ENCODE measurements around the gene SCAF11. TPM values are rescaled to one million over a fixed set of nuclear protein-coding genes. Genes with fewer than 3 reads are reported as not detected.

SCAF11 gene
- total and polyA plus RNA-seq, 10 of the 15 experiments (the other 5 are each of a cell fraction or from before 2014, with no cell fraction given): 42.0 to 153 (median 100) TPM

DNA sequence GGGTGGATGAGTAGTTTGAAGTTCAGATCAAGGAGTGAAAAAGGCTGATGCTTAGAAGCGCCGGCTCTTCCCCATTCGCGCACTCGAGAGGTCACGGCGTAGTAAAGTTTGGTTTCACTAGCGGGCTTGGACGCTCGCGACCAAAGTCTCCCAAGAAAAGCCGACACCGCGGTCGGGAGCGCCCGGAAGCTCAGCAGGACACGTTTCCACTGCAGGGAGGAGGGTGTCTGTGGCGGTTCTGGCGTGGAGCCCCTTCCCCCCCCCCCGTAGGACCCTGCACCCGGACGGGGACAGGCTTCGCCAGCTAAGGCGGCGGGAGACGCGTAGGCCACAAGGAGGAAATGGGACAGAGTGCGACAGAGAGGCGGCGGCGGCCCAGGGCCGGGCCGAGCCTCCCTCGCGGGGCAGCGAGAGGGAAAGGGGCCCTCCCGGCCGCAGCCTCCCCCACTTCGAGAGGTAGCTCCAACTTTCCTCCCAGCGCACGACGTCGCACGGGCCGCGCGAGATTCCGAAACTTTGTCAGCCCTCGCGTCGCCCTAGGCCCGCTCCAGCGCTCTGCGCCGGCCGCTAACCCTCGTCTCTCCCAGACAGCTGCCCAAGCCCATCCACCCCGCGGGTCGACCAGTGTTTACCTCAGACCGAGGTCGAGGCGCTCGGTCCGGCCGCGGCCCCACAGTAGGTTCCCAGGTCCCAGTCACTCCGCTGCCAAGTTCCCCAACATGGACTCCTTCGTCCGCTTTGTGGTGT, 480 bp downstream of the SCAF11 start:
- in situ Hi-C loops (cut with MboI): loop anchor here (10.0 kb wide), 2 partner anchors 225 to 395 kb away; no protein-coding TSS in a partner anchor
- Histone ChIP-seq H3K27ac (ENCODE audit: control insufficient read depth, insufficient read depth) (peak overlapping the region; percentile 99), H3K4me3 (peak overlapping the region; percentile 92), H3K4me2 (ENCODE audit: control insufficient read depth, insufficient read depth) (peak overlapping the region; percentile 65), H3K9me3 (replicated peaks; ENCODE audit: control insufficient read depth, insufficient read depth, low read length) (peaks cover 4% of the 10 kb centered on the region), H3K79me2 (ENCODE audit: control insufficient read depth, insufficient read depth, low read length) (peaks cover 60% of the 10 kb centered on the region), H3K27me3 (replicated peaks in 1 of 2; ENCODE audit: control insufficient read depth in 2 of 2, insufficient read depth in 2 of 2, low read length in 1 of 2) (no peaks in the 10 kb centered on the region), H3K36me3 (ENCODE audit: control insufficient read depth in 2 of 2, insufficient read depth in 2 of 2, low read length in 1 of 2) (peaks cover 0 to 8% of the 10 kb centered on the region in 2 experiments; a peak in 1 of 4 replicates), H3K9ac (ENCODE audit: control insufficient read depth, insufficient read depth, low read length) (peak overlapping the region; percentile 96), H4K20me1 (ENCODE audit: control insufficient read depth, insufficient read depth) (no peaks in the 10 kb centered on the region), H2AFZ (ENCODE audit: control insufficient read depth, low read depth, low read length) (peak overlapping the region; percentile 68), H3K4me1 (ENCODE audit: control insufficient read depth, insufficient read depth, low read length) (peaks cover 14% of the 10 kb centered on the region)
- WGBS (ENCODE audit: insufficient coverage, insufficient replicate concordance, low lambda C conversion rate, missing lambda C conversion rate): 1% methylated on average over 67 of the region's 71 CpGs
- ChIA-PET CTCF (interaction anchor here (0.7 to 1.5 kb wide), 5 partner anchors 13 to 446 kb away, joined by 3 to 4 read pairs (median 3); no protein-coding TSS in a partner anchor), POLR2A (interaction anchor here (0.5 to 0.9 kb wide), 5 partner anchors 74 to 403 kb away, joined by 3 to 5 read pairs (median 4); no protein-coding TSS in a partner anchor), SMC1A (ENCODE audit: uncharacterized antibody, unreplicated experiment) (interaction anchor here (1.0 to 3.3 kb wide), 4 partner anchors 8 to 134 kb away, joined by 4 to 18 read pairs (median 9); no protein-coding TSS in a partner anchor), RAD21 (ENCODE audit: unreplicated experiment) (interaction anchor here (1.0 to 4.6 kb wide), 7 partner anchors 82 to 1032 kb away, joined by 3 to 22 read pairs (median 4); partner anchors contain the start of gene ARID2)
- no TSS peak for BruUV-seq (replicated peaks)
- ATAC-seq (peak; percentile 53), FAIRE-seq (no peak), DNase-seq (ENCODE audit: low read depth, low spot score) (no peak)
- intact Hi-C loops (cut with micrococcal nuclease; ENCODE audit: unreplicated experiment): loop anchor here (1.0 to 5.0 kb wide), 10 partner anchors 83 to 1031 kb away; partner anchors contain the start of genes ARID2 and SLC38A1
- TF ChIP-seq RUNX3 (IDR thresholded peaks at IDR 0.05; ENCODE audit: low read length) (peak; percentile 55), POU2F2 (IDR thresholded peaks at IDR 0.05; ENCODE audit: borderline replicate concordance, low read depth, low read length) (peak; percentile 36; the same call in 1 of the 3 replicates), BCL11A (IDR thresholded peaks at IDR 0.05; ENCODE audit: low read depth, low read length) (0 out of 2 replicates have a peak, but pooled peaks have one; percentile 3), PAX5 (IDR thresholded peaks at IDR 0.05; ENCODE audit: borderline replicate concordance, low read depth, low read length) (no peak), CBX3 (IDR thresholded peaks at IDR 0.05; ENCODE audit: borderline replicate concordance, low read depth) (no peak), MTA3 (IDR thresholded peaks at IDR 0.05; ENCODE audit: borderline replicate concordance, low read length) (no peak), SUPT20H (IDR thresholded peaks at IDR 0.05; ENCODE audit: borderline replicate concordance, control insufficient read depth, low read depth, low read length) (no peak), MXI1 (IDR thresholded peaks at IDR 0.05; ENCODE audit: low read depth, low read length) (0 out of 2 replicates have a peak, but pooled peaks have one; percentile 18), GATAD2B (conservative IDR thresholded peaks at IDR 0.05; ENCODE audit: low read depth) (peak; percentile 82; the same call in 1 of the 2 replicates), MEF2B (IDR thresholded peaks at IDR 0.05; ENCODE audit: partially characterized antibody, poor library complexity, severe bottlenecking) (no peak), BRCA1 (IDR thresholded peaks at IDR 0.05; ENCODE audit: low read depth, low read length) (no peak), IKZF2 (IDR thresholded peaks at IDR 0.05) (peak; percentile 65 to 69), ZNF207 (IDR thresholded peaks at IDR 0.05; ENCODE audit: borderline replicate concordance) (no peak; the same call in 1 of the 2 replicates), CREM (IDR thresholded peaks at IDR 0.05; ENCODE audit: low read depth) (no peak), STAT3 (IDR thresholded peaks at IDR 0.05; ENCODE audit: low read depth, low read length) (no peak), MTA2 (IDR thresholded peaks at IDR 0.05; ENCODE audit: low read depth) (peak; percentile 33; the same call in 1 of the 2 replicates), LARP7 (IDR thresholded peaks at IDR 0.05) (peak; percentile 78; the same call in 1 of the 2 replicates)
- TF ChIP-seq, protein P1, sequence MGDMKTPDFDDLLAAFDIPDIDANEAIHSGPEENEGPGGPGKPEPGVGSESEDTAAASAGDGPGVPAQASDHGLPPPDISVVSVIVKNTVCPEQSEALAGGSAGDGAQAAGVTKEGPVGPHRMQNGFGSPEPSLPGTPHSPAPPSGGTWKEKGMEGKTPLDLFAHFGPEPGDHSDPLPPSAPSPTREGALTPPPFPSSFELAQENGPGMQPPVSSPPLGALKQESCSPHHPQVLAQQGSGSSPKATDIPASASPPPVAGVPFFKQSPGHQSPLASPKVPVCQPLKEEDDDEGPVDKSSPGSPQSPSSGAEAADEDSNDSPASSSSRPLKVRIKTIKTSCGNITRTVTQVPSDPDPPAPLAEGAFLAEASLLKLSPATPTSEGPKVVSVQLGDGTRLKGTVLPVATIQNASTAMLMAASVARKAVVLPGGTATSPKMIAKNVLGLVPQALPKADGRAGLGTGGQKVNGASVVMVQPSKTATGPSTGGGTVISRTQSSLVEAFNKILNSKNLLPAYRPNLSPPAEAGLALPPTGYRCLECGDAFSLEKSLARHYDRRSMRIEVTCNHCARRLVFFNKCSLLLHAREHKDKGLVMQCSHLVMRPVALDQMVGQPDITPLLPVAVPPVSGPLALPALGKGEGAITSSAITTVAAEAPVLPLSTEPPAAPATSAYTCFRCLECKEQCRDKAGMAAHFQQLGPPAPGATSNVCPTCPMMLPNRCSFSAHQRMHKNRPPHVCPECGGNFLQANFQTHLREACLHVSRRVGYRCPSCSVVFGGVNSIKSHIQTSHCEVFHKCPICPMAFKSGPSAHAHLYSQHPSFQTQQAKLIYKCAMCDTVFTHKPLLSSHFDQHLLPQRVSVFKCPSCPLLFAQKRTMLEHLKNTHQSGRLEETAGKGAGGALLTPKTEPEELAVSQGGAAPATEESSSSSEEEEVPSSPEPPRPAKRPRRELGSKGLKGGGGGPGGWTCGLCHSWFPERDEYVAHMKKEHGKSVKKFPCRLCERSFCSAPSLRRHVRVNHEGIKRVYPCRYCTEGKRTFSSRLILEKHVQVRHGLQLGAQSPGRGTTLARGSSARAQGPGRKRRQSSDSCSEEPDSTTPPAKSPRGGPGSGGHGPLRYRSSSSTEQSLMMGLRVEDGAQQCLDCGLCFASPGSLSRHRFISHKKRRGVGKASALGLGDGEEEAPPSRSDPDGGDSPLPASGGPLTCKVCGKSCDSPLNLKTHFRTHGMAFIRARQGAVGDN (IDR thresholded peaks at IDR 0.05): peak; percentile 42; the same call in 1 of the 2 replicates
- TF ChIP-seq, protein P2, sequence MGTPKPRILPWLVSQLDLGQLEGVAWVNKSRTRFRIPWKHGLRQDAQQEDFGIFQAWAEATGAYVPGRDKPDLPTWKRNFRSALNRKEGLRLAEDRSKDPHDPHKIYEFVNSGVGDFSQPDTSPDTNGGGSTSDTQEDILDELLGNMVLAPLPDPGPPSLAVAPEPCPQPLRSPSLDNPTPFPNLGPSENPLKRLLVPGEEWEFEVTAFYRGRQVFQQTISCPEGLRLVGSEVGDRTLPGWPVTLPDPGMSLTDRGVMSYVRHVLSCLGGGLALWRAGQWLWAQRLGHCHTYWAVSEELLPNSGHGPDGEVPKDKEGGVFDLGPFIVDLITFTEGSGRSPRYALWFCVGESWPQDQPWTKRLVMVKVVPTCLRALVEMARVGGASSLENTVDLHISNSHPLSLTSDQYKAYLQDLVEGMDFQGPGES (IDR thresholded peaks at IDR 0.05): no peak
